WERI-Rb-1 (cell line): ENCODE results near the gene DDIT3.

Experiments
- DNase-seq: peaks from one replicate; pipeline ENCODE4 v3.0.0-alpha.2; 2020
- H3K27ac ChIP-seq: fragments of 250-450 bp; sonication (Bioruptor Pico); 2 replicates; pipeline ENCODE4 v1.5.1; 2020; ENCODE audit warnings: mild to moderate bottlenecking, moderate library complexity
- H3K27me3 ChIP-seq: fragments of 250-450 bp; sonication (Bioruptor Pico); 2 replicates; pipeline ENCODE4 v1.5.1; 2021; ENCODE audit warnings: mild to moderate bottlenecking, low read depth, moderate library complexity; ENCODE audit not compliant: insufficient read depth, severe bottlenecking
- H3K36me3 ChIP-seq: fragments of 250-450 bp; sonication (Bioruptor Pico); 2 replicates; pipeline ENCODE4 v1.5.1; 2020; ENCODE audit warnings: mild to moderate bottlenecking, moderate library complexity
- H3K4me3 ChIP-seq: 2 replicates; pipeline ENCODE4 v1.5.1; 2011; ENCODE audit warnings: low read depth, mild to moderate bottlenecking, control low read depth, low read length
- H3K9me3 ChIP-seq: fragments of 250-450 bp; sonication (Bioruptor Pico); 2 replicates; pipeline ENCODE4 v1.5.1; 2021; ENCODE audit warnings: mild to moderate bottlenecking, moderate library complexity; ENCODE audit not compliant: severe bottlenecking
- TF ChIP-seq, protein P1 (sequence below): IDR thresholded peaks from 2 replicates; pipeline ENCODE4 v1.5.1; 2011; ENCODE audit warnings: low read depth, mild to moderate bottlenecking, control low read depth, inconsistent platforms, low read length

DDIT3 gene

DNA sequence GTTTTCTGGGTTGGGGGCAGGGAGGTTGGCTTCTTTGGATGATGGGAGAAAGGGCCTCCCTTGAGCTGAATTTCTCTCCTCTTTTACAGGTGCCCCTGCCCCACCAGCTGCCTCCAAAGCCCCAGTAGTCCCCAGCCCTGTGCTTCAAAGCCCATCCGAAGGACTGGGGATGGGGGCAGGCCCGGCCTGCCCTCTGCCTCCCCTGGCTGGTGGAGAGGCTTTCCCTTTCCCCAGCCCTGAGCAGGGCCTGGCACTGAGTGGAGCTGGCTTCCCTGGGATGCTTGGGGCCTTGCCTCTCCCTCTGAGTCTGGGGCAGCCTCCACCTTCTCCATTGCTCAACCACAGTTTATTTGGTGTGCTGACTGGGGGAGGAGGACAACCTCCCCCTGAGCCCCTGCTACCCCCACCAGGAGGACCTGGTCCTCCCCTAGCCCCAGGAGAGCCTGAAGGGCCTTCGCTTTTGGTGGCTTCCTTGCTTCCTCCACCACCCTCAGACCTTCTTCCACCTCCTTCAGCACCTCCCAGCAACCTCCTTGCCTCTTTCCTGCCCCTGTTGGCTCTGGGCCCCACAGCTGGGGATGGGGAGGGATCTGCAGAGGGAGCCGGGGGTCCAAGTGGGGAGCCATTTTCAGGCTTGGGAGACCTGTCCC is 6.3 kb upstream of the DDIT3 start:
- TF ChIP-seq, protein P1, sequence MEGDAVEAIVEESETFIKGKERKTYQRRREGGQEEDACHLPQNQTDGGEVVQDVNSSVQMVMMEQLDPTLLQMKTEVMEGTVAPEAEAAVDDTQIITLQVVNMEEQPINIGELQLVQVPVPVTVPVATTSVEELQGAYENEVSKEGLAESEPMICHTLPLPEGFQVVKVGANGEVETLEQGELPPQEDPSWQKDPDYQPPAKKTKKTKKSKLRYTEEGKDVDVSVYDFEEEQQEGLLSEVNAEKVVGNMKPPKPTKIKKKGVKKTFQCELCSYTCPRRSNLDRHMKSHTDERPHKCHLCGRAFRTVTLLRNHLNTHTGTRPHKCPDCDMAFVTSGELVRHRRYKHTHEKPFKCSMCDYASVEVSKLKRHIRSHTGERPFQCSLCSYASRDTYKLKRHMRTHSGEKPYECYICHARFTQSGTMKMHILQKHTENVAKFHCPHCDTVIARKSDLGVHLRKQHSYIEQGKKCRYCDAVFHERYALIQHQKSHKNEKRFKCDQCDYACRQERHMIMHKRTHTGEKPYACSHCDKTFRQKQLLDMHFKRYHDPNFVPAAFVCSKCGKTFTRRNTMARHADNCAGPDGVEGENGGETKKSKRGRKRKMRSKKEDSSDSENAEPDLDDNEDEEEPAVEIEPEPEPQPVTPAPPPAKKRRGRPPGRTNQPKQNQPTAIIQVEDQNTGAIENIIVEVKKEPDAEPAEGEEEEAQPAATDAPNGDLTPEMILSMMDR = no peak
- no peak for DNase-seq
- H3K27ac ChIP-seq = no peak overlapping the region
- H3K4me3 ChIP-seq = no peak overlapping the region
- no peaks in the 10 kb centered on the region for H3K27me3 ChIP-seq
- H3K9me3 ChIP-seq = no peaks in the 10 kb centered on the region
- H3K36me3 ChIP-seq = peaks cover 74% of the 10 kb centered on the region

DNA sequence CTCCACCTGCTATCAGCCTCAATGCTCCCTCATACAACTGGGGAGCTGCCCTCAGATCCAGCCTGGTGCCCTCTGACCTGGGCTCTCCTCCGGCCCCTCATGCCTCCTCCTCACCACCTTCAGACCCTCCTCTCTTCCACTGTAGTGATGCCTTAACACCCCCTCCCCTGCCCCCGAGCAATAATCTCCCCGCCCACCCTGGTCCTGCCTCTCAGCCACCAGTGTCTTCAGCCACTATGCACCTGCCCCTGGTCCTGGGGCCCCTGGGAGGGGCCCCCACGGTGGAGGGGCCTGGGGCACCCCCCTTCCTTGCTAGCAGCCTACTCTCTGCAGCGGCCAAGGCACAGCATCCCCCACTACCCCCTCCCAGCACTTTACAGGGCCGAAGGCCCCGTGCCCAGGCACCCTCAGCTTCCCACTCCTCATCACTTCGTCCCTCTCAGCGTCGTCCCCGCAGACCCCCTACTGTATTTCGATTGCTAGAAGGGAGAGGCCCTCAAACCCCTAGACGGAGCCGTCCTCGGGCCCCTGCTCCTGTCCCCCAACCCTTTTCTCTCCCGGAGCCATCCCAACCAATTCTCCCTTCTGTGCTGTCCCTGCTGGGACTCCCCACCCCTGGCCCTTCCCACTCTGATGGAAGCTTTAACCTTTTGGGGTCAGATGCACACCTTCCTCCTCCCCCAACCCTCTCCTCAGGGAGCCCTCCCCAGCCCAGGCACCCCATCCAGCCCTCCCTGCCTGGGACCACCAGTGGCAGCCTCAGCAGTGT is 5.5 kb upstream of the DDIT3 start:
- TF ChIP-seq, protein P1 = no peak
- Histone ChIP-seq H3K36me3 (peaks cover 66% of the 10 kb centered on the region), H3K27ac (no peak overlapping the region), H3K9me3 (no peaks in the 10 kb centered on the region), H3K4me3 (no peak overlapping the region), H3K27me3 (no peaks in the 10 kb centered on the region)
- DNase-seq = no peak

DNA sequence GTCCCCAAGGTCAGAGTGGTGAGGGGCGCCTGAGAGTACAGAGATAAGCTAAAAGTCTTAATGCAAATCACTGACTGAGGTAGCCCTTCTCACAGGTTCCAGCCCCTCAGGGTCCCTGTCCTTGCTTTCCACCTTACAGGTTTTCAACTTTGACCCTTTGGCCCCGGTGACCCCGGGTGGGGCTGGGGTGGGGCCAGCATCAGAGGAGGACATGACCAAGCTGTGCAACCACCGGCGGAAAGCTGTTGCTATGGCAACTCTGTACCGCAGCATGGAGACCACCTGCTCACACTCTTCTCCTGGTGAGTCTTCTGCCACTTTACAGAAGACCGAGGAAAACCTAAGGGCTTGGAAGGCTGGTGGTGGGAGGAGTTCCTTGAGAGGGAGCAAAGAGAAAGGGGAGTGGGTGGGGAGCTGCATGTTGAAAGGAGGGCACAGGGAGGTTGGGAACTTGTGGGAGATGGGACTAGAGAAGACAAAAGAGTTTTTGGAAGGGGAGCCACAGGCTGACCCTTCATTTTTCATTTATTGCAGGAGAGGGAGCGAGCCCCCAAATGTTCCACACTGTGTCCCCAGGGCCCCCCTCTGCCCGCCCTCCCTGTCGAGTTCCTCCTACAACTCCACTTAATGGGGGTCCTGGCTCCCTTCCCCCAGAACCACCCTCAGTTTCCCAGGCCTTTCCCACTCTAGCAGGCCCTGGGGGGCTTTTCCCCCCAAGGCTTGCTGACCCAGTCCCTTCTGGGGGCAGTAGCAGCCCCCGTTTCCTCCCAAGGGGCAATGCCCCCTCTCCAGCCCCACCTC is 4.7 kb upstream of the DDIT3 start:
- H3K27ac ChIP-seq = peak overlapping the region; percentile 99; the same call in 1 of the 2 replicates
- H3K36me3 ChIP-seq = peaks cover 60% of the 10 kb centered on the region
- no peaks in the 10 kb centered on the region for H3K27me3 ChIP-seq
- no peak overlapping the region for H3K4me3 ChIP-seq
- no peak for DNase-seq
- TF ChIP-seq, protein P1 = no peak
- no peaks in the 10 kb centered on the region for H3K9me3 ChIP-seq

DNA sequence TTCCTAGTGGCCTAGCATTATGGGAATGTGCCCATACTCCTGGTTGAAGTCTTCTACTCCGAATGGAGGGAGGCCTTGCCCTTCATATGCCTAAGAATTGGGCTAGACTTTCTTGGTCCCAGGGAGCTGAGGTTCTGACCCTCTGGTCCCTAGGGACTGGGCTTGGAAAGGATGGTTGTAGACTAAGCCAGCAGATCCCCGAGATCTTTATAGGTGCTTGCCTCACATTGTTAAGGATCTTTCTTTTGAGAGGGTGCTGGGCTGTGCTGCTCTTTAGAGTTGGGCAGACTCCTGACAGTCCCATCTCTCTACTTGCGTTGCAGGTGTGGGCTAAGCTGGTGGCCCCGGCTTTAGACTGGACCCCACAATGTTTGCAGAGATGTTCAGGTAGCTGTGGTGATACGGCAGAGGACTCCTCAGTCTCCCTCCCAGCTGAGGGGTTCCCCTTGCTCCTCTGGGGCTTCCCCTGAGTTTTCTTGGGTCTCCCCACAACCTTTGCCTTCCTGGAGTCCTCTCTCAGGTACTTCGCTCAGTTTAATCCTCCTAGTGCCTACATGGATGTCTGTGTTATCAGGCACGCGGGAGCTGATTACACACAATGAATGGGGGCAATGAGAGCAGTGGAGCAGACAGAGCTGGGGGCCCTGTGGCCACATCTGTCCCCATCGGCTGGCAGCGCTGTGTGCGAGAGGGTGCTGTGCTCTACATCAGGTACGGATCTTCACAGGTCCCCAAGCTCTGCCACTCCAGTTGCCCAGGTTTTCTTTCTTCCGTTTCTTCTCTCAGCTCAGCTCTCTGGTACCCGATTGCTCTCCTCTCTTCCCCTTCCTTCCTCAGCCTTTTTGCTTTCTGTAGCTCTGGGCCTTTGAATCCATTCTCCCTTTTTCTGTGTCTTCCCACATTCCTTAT is 3.6 kb upstream of the DDIT3 start:
- H3K9me3 ChIP-seq = no peaks in the 10 kb centered on the region
- peak overlapping the region; percentile 59 for H3K4me3 ChIP-seq
- TF ChIP-seq, protein P1 = no peak
- DNase-seq = no peak
- no peaks in the 10 kb centered on the region for H3K27me3 ChIP-seq
- peaks cover 62% of the 10 kb centered on the region for H3K36me3 ChIP-seq
- peak overlapping the region; percentile 99 for H3K27ac ChIP-seq
